Measurements from ENCODE around the gene B3GALT6. TPM values are rescaled to one million over a fixed set of nuclear protein-coding genes. Genes with fewer than 3 reads are reported as not detected.

The B3GALT6 gene
- total RNA-seq, 1 experiment from 2014 or later: 46.4 TPM

DNA sequence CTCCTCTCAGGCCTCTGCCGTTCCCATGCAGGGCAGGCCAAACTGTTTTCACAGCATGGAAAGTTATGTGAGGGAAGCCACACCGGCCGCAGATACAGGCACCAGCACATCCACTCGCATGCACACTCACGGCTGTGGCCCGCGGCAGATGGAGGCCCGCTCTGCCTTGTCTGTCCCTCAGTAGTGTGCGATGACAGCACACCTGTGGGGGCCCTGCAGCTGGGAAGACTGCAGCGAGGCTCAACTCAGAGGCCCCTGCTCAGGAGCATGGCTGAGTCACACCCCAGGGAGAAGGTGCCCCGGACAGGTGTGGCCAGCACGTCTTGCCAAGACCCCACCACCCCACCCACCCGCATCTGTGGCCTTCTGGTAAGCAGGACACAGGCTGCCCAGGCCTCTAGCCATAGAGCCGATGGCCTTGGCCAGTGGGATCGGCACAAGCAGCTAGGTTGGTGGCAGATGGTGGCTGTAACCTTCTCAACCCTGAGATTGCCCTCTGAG lies 42.9 kb downstream of the B3GALT6 start:
- TF ChIP-seq SIN3A (IDR thresholded peaks at IDR 0.05; ENCODE audit: borderline replicate concordance, insufficient read depth, low read depth, low read length): no peak
- TF ChIP-seq TCF7L2 (IDR thresholded peaks at IDR 0.05; ENCODE audit: low read depth, low read length): no peak
- TF ChIP-seq, protein P1, sequence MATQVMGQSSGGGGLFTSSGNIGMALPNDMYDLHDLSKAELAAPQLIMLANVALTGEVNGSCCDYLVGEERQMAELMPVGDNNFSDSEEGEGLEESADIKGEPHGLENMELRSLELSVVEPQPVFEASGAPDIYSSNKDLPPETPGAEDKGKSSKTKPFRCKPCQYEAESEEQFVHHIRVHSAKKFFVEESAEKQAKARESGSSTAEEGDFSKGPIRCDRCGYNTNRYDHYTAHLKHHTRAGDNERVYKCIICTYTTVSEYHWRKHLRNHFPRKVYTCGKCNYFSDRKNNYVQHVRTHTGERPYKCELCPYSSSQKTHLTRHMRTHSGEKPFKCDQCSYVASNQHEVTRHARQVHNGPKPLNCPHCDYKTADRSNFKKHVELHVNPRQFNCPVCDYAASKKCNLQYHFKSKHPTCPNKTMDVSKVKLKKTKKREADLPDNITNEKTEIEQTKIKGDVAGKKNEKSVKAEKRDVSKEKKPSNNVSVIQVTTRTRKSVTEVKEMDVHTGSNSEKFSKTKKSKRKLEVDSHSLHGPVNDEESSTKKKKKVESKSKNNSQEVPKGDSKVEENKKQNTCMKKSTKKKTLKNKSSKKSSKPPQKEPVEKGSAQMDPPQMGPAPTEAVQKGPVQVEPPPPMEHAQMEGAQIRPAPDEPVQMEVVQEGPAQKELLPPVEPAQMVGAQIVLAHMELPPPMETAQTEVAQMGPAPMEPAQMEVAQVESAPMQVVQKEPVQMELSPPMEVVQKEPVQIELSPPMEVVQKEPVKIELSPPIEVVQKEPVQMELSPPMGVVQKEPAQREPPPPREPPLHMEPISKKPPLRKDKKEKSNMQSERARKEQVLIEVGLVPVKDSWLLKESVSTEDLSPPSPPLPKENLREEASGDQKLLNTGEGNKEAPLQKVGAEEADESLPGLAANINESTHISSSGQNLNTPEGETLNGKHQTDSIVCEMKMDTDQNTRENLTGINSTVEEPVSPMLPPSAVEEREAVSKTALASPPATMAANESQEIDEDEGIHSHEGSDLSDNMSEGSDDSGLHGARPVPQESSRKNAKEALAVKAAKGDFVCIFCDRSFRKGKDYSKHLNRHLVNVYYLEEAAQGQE (IDR thresholded peaks at IDR 0.05; ENCODE audit: insufficient read depth in 1 of 2, low read depth in 2 of 2, low read length in 1 of 2): no peak
- no peak for TF ChIP-seq POLR2AphosphoS5 (IDR thresholded peaks at IDR 0.05; ENCODE audit: low read depth, low read length)
- TF ChIP-seq, protein P2, sequence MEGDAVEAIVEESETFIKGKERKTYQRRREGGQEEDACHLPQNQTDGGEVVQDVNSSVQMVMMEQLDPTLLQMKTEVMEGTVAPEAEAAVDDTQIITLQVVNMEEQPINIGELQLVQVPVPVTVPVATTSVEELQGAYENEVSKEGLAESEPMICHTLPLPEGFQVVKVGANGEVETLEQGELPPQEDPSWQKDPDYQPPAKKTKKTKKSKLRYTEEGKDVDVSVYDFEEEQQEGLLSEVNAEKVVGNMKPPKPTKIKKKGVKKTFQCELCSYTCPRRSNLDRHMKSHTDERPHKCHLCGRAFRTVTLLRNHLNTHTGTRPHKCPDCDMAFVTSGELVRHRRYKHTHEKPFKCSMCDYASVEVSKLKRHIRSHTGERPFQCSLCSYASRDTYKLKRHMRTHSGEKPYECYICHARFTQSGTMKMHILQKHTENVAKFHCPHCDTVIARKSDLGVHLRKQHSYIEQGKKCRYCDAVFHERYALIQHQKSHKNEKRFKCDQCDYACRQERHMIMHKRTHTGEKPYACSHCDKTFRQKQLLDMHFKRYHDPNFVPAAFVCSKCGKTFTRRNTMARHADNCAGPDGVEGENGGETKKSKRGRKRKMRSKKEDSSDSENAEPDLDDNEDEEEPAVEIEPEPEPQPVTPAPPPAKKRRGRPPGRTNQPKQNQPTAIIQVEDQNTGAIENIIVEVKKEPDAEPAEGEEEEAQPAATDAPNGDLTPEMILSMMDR (IDR thresholded peaks at IDR 0.05): no peak
- CTCF ChIA-PET: no interaction called here
- in situ Hi-C loops (cut with HindIII; ENCODE audit: low pct_unique_long_range_greater_than_20kb, low sequenced_read_pairs) (no loop called here), intact Hi-C loops (cut with micrococcal nuclease; ENCODE audit: unreplicated experiment) (no loop called here)
- no peaks in the 10 kb centered on the region for H3K27me3 ChIP-seq (ENCODE audit: control insufficient read depth, insufficient read depth, low read length)
- peaks cover 21% of the 10 kb centered on the region for H3K4me1 ChIP-seq (ENCODE audit: control insufficient read depth, insufficient read depth, low read length)
- H3K36me3 ChIP-seq (ENCODE audit: control insufficient read depth, insufficient read depth, low read length): no peaks in the 10 kb centered on the region; the same call in 1 of the 2 replicates
- H3K9me3 ChIP-seq (ENCODE audit: control insufficient read depth, insufficient read depth, low read depth, low read length): no peaks in the 10 kb centered on the region
- peak overlapping the region; percentile 68 to 97; a peak in 3 of 4 replicates for H3K4me3 ChIP-seq (ENCODE audit: low read depth in 2 of 2, low read length in 2 of 2)
- POLR2A ChIA-PET: interaction anchor here (0.7 kb wide), 1 partner anchor 129 kb away, joined by 7 read pairs; no protein-coding TSS in a partner anchor
- no peak for ATAC-seq
- no peak for DNase-seq (ENCODE audit: low read depth, low spot score)
- no TSS peak for BruUV-seq (replicated peaks)
- H3K27ac ChIP-seq (ENCODE audit: low read length): peak overlapping the region; percentile 88

DNA sequence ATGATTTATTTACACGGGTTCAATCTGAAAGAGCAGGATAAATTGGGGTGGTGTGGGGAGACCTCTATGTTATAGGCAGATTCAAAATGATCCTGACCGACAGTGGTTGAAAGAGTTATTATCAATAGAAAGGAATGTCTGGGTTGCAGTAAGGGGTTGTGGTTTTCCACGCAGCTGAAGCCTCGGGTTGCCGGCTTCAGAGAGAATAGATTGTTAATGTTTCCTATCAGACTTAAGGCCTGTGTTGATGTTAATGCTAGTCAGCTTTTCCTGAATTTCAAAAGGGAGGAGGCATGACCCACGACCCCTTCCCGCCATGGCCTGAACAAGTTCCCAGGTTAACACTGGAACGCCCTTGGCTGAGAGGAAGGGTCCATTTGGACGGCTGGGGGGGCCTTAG lies 43.8 kb downstream of the B3GALT6 start:
- no peak for DNase-seq (ENCODE audit: low read depth, low spot score)
- POLR2A ChIA-PET: no interaction called here
- ATAC-seq: no peak
- Histone ChIP-seq H3K27me3 (ENCODE audit: control insufficient read depth, insufficient read depth, low read length) (no peaks in the 10 kb centered on the region), H3K9me3 (ENCODE audit: control insufficient read depth, insufficient read depth, low read depth, low read length) (no peaks in the 10 kb centered on the region), H3K4me3 (ENCODE audit: low read depth in 2 of 2, low read length in 2 of 2) (no peak overlapping the region), H3K27ac (ENCODE audit: low read length) (no peak overlapping the region), H3K4me1 (ENCODE audit: control insufficient read depth, insufficient read depth, low read length) (peaks cover 20% of the 10 kb centered on the region), H3K36me3 (ENCODE audit: control insufficient read depth, insufficient read depth, low read length) (no peaks in the 10 kb centered on the region; the same call in 1 of the 2 replicates)
- CTCF ChIA-PET: no interaction called here
- intact Hi-C loops (cut with micrococcal nuclease; ENCODE audit: unreplicated experiment) (no loop called here), in situ Hi-C loops (cut with HindIII; ENCODE audit: low pct_unique_long_range_greater_than_20kb, low sequenced_read_pairs) (no loop called here)
- BruUV-seq (replicated peaks): TSS peak; percentile 84
- TF ChIP-seq, protein P2 (IDR thresholded peaks at IDR 0.05): no peak

All from Panc1 (cell line).